ENCODE data around the gene CCDC90B.
"Not testable (repeated sequence)": the region's sequence is repeated elsewhere in the genome, so short reads cannot be mapped to it uniquely, and the experiment has no call there.

The CCDC90B gene

GRCh38 chr11:83285151-83285770 lies 906 bp downstream of the CCDC90B start:
- DNase-seq = no peak

GRCh38 chr11:83284501-83285150 lies 1.5 kb downstream of the CCDC90B start:
- no peak for DNase-seq

DNA sequence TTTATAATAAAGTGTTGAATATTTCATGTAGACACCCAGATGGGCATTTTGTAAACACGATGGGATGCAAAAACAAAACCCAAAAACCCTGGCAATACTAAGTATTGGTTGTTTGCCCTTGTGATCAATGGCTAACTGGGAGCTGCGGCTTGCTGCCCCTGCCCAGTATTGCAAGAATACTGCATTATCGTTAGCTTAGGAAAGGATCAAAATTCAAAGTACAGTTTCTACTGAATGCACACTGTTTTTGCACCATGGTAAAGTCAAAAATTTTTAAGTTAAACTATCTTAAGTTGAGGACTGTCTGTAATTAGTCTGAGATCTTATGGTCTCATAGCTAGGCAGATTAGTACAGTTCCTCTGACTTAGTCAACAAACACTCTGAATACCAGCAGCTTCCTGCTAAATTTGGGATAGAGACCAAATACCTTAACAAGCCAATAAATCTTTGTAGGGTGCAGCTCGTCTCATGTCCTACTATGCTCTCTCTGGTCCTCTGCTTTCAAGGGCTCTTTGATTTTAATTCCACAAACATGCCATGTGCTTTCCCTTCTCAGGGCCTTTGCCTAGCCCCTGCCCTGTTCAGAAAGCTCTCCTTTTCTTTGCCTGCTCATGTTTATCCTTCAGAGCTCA lies 4.0 kb downstream of the CCDC90B start:
- no peak for DNase-seq

- no peak for DNase-seq
Measured at GRCh38 chr11:83280256-83280655, 5.9 kb downstream of the CCDC90B start.

- DNase-seq = no peak
Measured at GRCh38 chr11:83278351-83278750, 7.8 kb downstream of the CCDC90B start.

DNA sequence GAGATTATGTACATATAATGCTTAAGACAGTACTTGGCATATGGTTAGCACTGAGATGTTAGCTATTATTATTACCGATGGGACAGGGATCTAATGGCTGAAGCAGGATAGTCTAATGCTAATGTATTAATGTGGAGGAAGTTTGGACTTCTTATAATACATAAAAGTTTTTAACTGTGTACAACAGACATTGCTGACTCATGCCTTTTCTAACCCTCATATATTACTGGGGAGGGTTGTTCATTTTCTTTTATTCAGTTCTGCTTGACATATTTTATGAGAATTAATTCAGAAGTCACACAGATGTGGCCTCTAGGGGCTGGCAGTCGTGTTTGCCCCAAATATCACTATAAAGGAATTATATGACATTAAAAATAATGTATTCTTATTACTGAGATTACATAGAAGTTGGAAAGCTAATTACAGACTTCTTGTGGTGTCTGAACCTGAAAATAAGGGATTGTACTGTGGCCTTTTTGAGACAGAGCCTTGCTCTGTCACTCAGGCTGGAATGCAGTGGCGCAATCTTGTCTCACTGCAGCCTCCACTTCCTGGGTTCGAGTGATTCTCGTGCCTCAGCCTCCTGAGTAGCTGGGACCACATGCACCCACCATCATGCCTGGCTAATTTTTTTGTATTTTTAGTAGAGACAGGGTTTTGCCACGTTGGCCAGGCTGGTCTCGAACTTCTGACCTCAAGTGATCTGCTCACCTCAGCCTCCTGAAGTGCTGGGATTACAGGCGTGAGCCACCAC lies 10.1 kb downstream of the CCDC90B start:
- DNase-seq = no peak

GRCh38 chr11:83272627-83273026 lies 13.5 kb downstream of the CCDC90B start:
- no peak for DNase-seq

- DNase-seq = not testable (repeated sequence)
Measured at GRCh38 chr11:83271734-83272133, 14.4 kb downstream of the CCDC90B start.

- not testable (repeated sequence) for DNase-seq
Measured at GRCh38 chr11:83269080-83269479, 17.1 kb downstream of the CCDC90B start.

GRCh38 chr11:83265331-83265730 lies 20.8 kb downstream of the CCDC90B start:
- DNase-seq = no peak

- no peak for DNase-seq
Measured at GRCh38 chr11:83259559-83259958, 26.6 kb downstream of the CCDC90B start.

GRCh38 chr11:83257761-83258168 lies 28.4 kb downstream of the CCDC90B start:
- no peak for DNase-seq

DNA sequence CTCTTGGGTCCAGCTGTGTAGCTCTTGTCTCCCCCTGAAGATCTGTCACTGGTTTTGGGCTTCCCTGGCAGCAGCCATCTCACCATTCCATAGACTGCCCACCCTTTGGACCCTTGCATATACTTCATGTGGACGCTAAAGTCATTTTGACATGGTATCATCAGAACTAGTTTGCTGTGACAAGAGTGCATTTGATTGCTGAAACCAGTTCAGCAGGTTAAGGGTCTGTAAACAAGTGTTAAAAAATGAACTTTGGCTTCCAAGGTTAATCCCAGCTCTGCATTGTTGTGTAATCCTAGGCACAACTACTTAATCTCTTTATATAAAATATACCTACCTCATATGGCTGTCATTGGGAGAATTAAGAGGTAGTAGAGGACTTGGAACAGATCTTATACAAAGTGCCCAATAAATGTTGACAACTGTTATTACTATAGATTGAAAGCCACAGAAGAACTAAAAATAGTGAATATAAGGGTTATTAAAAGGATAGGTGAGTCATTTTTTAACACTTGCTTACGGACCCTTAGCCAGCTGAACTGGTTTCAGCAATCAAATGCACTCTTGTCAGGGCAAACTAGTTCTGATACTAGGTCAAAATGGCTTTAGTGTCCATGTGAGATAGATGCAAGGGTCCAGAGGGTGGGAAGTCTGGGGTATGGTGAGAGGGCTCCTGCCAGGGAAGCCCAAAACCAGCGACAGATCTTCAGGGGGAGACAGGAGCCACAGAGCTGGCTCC lies 29.4 kb downstream of the CCDC90B start:
- no peak for DNase-seq

- DNase-seq = no peak
Measured at GRCh38 chr11:83255366-83255765, 30.8 kb downstream of the CCDC90B start.

DNA sequence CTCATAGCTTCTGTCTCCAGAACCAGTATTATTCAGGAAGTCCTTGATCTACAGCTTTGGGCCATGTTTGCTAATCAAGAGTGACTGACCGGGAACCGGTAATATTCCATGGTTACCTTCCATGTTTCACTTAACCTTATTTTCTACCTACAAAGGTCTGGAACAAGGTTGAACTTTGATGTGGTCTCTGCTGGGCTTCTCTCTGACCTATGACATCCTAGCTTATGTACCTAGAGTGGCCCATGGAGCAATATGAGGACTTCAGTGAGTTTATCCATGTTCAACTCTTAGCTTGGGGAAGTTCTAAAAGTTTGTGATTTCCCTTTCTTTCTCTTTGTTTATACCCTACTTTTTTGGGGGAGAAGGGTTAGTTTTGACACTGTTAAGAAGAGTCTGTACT lies 33.2 kb downstream of the CCDC90B start:
- DNase-seq = no peak

- DNase-seq = no peak
Measured at GRCh38 chr11:83252266-83252665, 33.9 kb downstream of the CCDC90B start.

GRCh38 chr11:83249972-83250593 lies 36.1 kb downstream of the CCDC90B start:
- DNase-seq = peak; percentile 35

GRCh38 chr11:83249445-83249844 lies 36.7 kb downstream of the CCDC90B start:
- DNase-seq = no peak

DNA sequence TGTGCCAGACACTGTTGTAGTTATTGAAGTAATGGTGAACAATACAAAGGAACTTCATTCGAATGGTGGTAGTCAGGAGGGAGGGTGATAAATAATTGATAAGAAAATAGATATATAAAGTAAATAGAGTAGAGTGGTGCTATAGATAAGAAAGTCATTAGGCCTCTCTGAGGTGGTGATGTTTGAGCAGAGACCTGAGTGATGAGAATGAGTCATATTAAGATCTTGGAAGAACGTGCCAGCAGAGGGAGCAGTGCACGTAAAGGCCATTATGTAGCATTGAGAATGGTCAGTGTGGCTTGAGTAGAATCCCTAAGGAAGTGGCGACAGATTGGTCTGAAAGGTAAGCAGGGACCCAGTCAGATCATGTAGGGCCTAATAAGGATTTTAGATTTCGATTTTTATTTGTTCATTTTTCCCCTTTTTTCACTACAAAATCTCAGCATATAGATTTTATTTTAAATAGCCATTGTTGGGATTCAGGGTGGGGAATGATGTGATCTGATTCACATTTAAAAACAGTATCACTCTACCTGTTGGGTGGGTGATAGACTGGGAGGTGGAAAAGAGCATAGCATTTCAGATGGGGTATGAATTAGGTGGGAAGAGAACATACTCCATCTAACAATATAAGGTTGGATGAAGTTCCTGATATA lies 44.7 kb downstream of the CCDC90B start:
- DNase-seq = peak; percentile 22

- DNase-seq = no peak
Measured at GRCh38 chr11:83238111-83238510, 48.1 kb downstream of the CCDC90B start.

DNA sequence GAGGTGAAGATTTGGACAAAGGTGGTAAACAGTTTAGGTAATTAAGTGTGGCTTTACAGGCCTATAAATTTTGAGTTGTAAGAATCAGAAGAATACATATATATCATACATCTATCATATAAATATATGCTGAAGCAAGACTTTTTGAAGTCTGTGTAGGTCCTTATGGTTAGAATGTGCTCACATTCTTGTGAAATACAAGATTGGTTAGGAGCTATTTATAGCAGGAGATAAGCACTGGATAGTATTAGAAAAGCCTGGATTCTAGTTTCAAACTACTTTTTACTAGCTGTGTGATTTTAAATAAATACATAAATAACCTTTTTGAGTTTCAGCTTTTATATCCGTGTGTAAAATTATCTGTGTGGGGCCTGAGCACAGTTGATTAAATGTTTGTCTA lies 50.3 kb downstream of the CCDC90B start:
- no peak for DNase-seq

- no peak for DNase-seq
Measured at GRCh38 chr11:83223457-83223856, 62.7 kb downstream of the CCDC90B start.

All from CD4-positive, alpha-beta T cell treated with Interleukin-17A for 4 hours (primary cell).